Activated T-cell treated with anti-CD3 and anti-CD28 coated beads, Interleukin-2, amount 50 U/mL, for 24 hours (primary cell): ENCODE results near the gene RBM19.
A peak's percentile ranks its signal among the peaks of the same experiment; 100 is the strongest.
"Not testable (repeated sequence)": the region's sequence is repeated elsewhere in the genome, so short reads cannot be mapped to it uniquely, and the experiment has no call there.

Experiments
- DNase-seq: peaks from one replicate; pipeline ENCODE4 v3.0.0-alpha.2; 2020
- H3K27ac Mint-ChIP-seq: 2 replicates; pipeline ENCODE4 v1.8.0; 2020; ENCODE audit warnings: mild to moderate bottlenecking, mixed read lengths
- H3K27me3 Mint-ChIP-seq: 2 replicates; pipeline ENCODE4 v1.8.0; 2020; ENCODE audit warnings: mixed read lengths
- H3K36me3 Mint-ChIP-seq: 2 replicates; pipeline ENCODE4 v1.8.0; 2020; ENCODE audit warnings: low read depth, mixed read lengths
- H3K4me1 Mint-ChIP-seq: 2 replicates; pipeline ENCODE4 v1.8.0; 2020; ENCODE audit warnings: low read depth, mixed read lengths
- H3K4me3 Mint-ChIP-seq: 2 replicates; pipeline ENCODE4 v1.8.0; 2020; ENCODE audit warnings: mild to moderate bottlenecking, moderate library complexity, mixed read lengths
- H3K9me3 Mint-ChIP-seq: 2 replicates; pipeline ENCODE4 v1.8.0; 2020; ENCODE audit warnings: mixed read lengths

Gene RBM19

GRCh38 chr12:113965951-113966797 is at the start of gene RBM19:
Gene RBM19, minus strand, starts transcription at chr12:113966325. Its CDS starts 98 bp downstream, at chr12:113966227.
- no peaks in the 10 kb centered on the region for H3K27me3 Mint-ChIP-seq
- H3K36me3 Mint-ChIP-seq = peaks cover 47% of the 10 kb centered on the region
- H3K9me3 Mint-ChIP-seq = no peaks in the 10 kb centered on the region
- H3K4me3 Mint-ChIP-seq = peak within 1 kb of the TSS; percentile 99
- peak; percentile 98 for DNase-seq
- H3K27ac Mint-ChIP-seq = peak within 1 kb of the TSS; percentile 98
- H3K4me1 Mint-ChIP-seq = peaks cover 54% of the 10 kb centered on the region

GRCh38 chr12:114015851-114016250 is 49.7 kb upstream of the RBM19 start:
- H3K27ac Mint-ChIP-seq = no peak overlapping the region
- H3K27me3 Mint-ChIP-seq = peaks cover 45% of the 10 kb centered on the region
- no peaks in the 10 kb centered on the region for H3K9me3 Mint-ChIP-seq
- H3K36me3 Mint-ChIP-seq = no peaks in the 10 kb centered on the region
- H3K4me3 Mint-ChIP-seq = no peak overlapping the region
- DNase-seq = no peak
- no peaks in the 10 kb centered on the region for H3K4me1 Mint-ChIP-seq

- DNase-seq = no peak
- H3K36me3 Mint-ChIP-seq = no peaks in the 10 kb centered on the region
- no peak overlapping the region for H3K27ac Mint-ChIP-seq
- peaks cover 48% of the 10 kb centered on the region for H3K27me3 Mint-ChIP-seq
- no peaks in the 10 kb centered on the region for H3K9me3 Mint-ChIP-seq
- H3K4me1 Mint-ChIP-seq = no peaks in the 10 kb centered on the region
- no peak overlapping the region for H3K4me3 Mint-ChIP-seq
These were observed 47.6 kb upstream of the RBM19 start for GRCh38 chr12:114013575-114014345.

DNA sequence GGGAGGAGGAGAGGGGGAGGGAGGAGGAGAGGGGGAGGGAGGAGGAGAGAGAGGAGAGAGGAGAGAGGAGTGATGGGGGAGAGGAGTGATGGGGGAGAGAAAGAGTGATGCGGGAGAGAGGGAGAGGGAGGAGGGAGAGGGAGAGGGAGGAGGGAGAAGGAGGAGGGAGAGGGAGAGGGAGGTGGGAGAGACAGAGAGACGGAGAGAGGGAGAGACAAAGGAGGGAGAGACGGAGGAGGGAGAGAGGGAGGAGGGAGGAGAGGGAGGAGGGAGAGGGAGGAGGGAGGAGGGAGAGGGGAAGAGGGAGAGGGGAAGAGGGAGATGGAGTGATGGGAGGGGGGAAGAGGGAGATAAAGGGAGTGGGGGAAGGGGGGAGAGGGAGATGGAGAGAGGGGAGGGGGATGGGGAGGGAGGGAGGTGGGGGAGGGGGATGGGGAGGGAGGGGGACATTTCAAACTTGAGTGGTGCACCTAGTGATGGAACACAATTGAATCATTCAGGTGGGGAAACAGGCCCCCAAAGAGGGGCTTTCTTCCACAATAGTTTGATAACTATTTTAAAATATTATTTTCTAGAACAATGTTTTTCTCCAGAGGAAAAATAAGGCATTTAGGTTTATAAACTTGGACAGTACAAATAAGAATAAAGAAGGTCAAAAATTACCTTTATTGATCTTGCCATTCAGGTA is 46.8 kb upstream of the RBM19 start:
- Mint-ChIP-seq H3K36me3 (no peaks in the 10 kb centered on the region), H3K4me1 (no peaks in the 10 kb centered on the region), H3K4me3 (no peak overlapping the region), H3K27me3 (peaks cover 51% of the 10 kb centered on the region), H3K27ac (no peak overlapping the region), H3K9me3 (no peaks in the 10 kb centered on the region)
- DNase-seq = no peak

- Mint-ChIP-seq H3K9me3 (no peaks in the 10 kb centered on the region), H3K4me3 (no peak overlapping the region), H3K27me3 (peaks cover 42% of the 10 kb centered on the region), H3K4me1 (no peaks in the 10 kb centered on the region), H3K36me3 (no peaks in the 10 kb centered on the region), H3K27ac (no peak overlapping the region)
- DNase-seq = no peak
These were observed 45.6 kb upstream of the RBM19 start for GRCh38 chr12:114011711-114012110.

GRCh38 chr12:114006482-114007425 is 40.6 kb upstream of the RBM19 start:
- Mint-ChIP-seq H3K4me1 (no peaks in the 10 kb centered on the region), H3K36me3 (no peaks in the 10 kb centered on the region), H3K27me3 (peaks cover 29% of the 10 kb centered on the region), H3K4me3 (no peak overlapping the region), H3K27ac (no peak overlapping the region), H3K9me3 (no peaks in the 10 kb centered on the region)
- DNase-seq = no peak

GRCh38 chr12:114004402-114004801 is 38.3 kb upstream of the RBM19 start:
- Mint-ChIP-seq H3K27me3 (peaks cover 34% of the 10 kb centered on the region), H3K27ac (no peak overlapping the region), H3K9me3 (no peaks in the 10 kb centered on the region), H3K36me3 (no peaks in the 10 kb centered on the region), H3K4me1 (no peaks in the 10 kb centered on the region), H3K4me3 (no peak overlapping the region)
- DNase-seq = no peak

DNA sequence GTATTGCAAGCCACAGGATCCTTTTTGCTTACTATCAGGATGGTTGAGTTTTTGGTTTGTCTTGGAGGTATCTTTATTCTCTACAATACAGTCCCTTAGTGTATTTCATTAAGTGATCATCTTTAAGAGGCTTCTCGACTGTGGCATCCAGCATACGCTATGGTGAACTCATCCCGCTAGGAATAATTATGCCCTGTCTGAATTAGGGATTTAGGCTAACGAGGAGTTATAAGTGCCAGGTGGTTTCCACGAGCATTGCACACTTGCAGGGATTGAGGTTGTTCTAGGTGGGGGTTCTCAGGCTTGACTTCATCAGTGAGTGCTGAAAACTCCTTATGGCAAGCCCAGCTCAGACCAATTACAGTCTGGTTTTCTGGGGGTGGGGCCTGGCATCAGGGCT is 37.2 kb upstream of the RBM19 start:
- Mint-ChIP-seq H3K27me3 (peaks cover 30% of the 10 kb centered on the region), H3K27ac (no peak overlapping the region), H3K9me3 (no peaks in the 10 kb centered on the region), H3K4me3 (no peak overlapping the region), H3K36me3 (no peaks in the 10 kb centered on the region), H3K4me1 (no peaks in the 10 kb centered on the region)
- DNase-seq = no peak

GRCh38 chr12:114001511-114002340 is 35.6 kb upstream of the RBM19 start:
- DNase-seq = no peak
- no peaks in the 10 kb centered on the region for H3K9me3 Mint-ChIP-seq
- H3K27me3 Mint-ChIP-seq = peaks cover 40% of the 10 kb centered on the region
- no peak overlapping the region for H3K4me3 Mint-ChIP-seq
- H3K4me1 Mint-ChIP-seq = no peaks in the 10 kb centered on the region
- no peak overlapping the region for H3K27ac Mint-ChIP-seq
- no peaks in the 10 kb centered on the region for H3K36me3 Mint-ChIP-seq

- Mint-ChIP-seq H3K27me3 (peaks cover 44% of the 10 kb centered on the region), H3K9me3 (no peaks in the 10 kb centered on the region), H3K4me1 (no peaks in the 10 kb centered on the region), H3K4me3 (no peak overlapping the region), H3K27ac (no peak overlapping the region), H3K36me3 (no peaks in the 10 kb centered on the region)
- no peak for DNase-seq
These were observed 34.7 kb upstream of the RBM19 start for GRCh38 chr12:114000861-114001260.

GRCh38 chr12:114000261-114000660 is 34.1 kb upstream of the RBM19 start:
- peaks cover 47% of the 10 kb centered on the region for H3K27me3 Mint-ChIP-seq
- H3K9me3 Mint-ChIP-seq, H3K4me3 Mint-ChIP-seq: not testable (repeated sequence)

DNA sequence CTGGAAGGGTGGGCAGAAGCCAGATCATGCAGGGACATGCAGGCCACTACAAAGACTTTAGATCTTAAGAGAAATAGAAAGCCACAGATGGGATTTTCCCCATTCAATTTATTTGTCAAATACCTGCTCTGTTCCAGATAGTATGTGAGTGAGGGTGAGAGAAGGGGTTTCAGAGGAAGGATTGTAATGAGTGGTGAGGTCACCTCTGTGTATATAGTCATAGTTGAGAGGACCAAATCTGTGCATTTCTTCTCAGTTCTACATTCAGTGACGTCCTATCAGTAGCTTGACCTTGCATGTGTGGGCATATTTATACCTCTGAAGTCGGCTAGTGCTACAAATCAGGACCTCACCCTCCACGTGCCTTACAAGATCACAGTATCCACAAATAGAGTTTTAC is 31.2 kb upstream of the RBM19 start:
- Mint-ChIP-seq H3K36me3 (no peaks in the 10 kb centered on the region), H3K4me3 (no peak overlapping the region)
- DNase-seq = no peak

More at GRCh38 chr12:114000261-114000660, 34.1 kb upstream of the RBM19 start:
- H3K36me3 Mint-ChIP-seq, H3K27ac Mint-ChIP-seq, DNase-seq, H3K4me1 Mint-ChIP-seq: not testable (repeated sequence)

DNA sequence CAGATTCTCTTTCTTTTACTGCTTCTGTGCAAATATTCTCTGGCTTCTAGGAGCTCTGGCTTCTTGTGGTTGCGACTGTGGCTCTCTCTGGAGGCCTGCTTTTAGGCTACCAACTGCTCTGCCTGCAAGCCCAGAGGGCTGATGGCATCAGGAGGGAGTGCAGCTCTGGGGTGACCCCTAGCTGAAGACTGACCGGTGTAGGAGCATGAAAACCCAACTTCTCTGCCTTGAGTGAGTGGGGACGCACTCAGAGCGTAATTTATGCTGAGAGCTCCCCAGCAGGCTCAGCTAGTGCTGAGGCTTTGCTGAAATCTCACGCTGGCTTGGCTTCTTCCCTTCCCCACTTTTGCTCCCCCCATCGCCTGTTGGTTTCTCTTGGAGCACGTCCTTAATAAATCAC is 29.9 kb upstream of the RBM19 start:
- Mint-ChIP-seq H3K27me3 (peaks cover 73% of the 10 kb centered on the region), H3K4me3 (no peak overlapping the region), H3K36me3 (no peaks in the 10 kb centered on the region), H3K9me3 (no peaks in the 10 kb centered on the region), H3K27ac (no peak overlapping the region), H3K4me1 (no peaks in the 10 kb centered on the region)
- no peak for DNase-seq

More for the DNA sequence above, 31.2 kb upstream of the RBM19 start:
- Mint-ChIP-seq H3K4me1 (no peaks in the 10 kb centered on the region), H3K27me3 (peaks cover 70% of the 10 kb centered on the region), H3K9me3 (no peaks in the 10 kb centered on the region), H3K27ac (no peak overlapping the region)
